Endodermal cell (in vitro differentiated cells): ENCODE measurements around the gene SLC66A2. TPM values are rescaled to one million over a fixed set of nuclear protein-coding genes. Genes with fewer than 3 reads are reported as not detected.

Experiments used
- DNase-seq: peaks from one replicate; pipeline ENCODE4 v3.0.0-alpha.2; 2017
- H3K27ac ChIP-seq: 2 replicates; pipeline ENCODE4 v1.5.1; 2013; ENCODE audit warnings: mild to moderate bottlenecking, low read depth, low read length, moderate library complexity
- H3K27me3 ChIP-seq: 2 replicates; pipeline ENCODE4 v1.6.1; 2013; ENCODE audit warnings: mild to moderate bottlenecking, low read length, moderate library complexity; ENCODE audit not compliant: insufficient read depth, control insufficient read depth, poor library complexity, severe bottlenecking
- H3K36me3 ChIP-seq: 2 replicates; pipeline ENCODE4 v1.7.0; 2013; ENCODE audit warnings: mild to moderate bottlenecking, low read length, moderate library complexity; ENCODE audit not compliant: control insufficient read depth, insufficient read depth
- H3K4me1 ChIP-seq: one replicate; pipeline ENCODE4 v1.7.0; 2013; ENCODE audit warnings: low read length; ENCODE audit not compliant: control insufficient read depth, insufficient read depth
- H3K4me3 ChIP-seq: 2 replicates; pipeline ENCODE4 v1.5.1; 2013; ENCODE audit warnings: mild to moderate bottlenecking, low read length, moderate library complexity
- H3K9ac ChIP-seq: 2 replicates; pipeline ENCODE4 v1.6.1; 2013; ENCODE audit warnings: mild to moderate bottlenecking, low read length, moderate library complexity; ENCODE audit not compliant: poor library complexity, severe bottlenecking; ENCODE audit errors: extremely low read depth
- H3K9me3 ChIP-seq: 2 replicates; pipeline ENCODE4 v1.6.1; 2013; ENCODE audit warnings: mild to moderate bottlenecking, low read length, moderate library complexity; ENCODE audit not compliant: control insufficient read depth
- H3K27ac Mint-ChIP-seq: 2 replicates; pipeline ENCODE4 v1.8.0; 2020; ENCODE audit warnings: mixed read lengths
- H3K27me3 Mint-ChIP-seq: 2 replicates; pipeline ENCODE4 v1.8.0; 2021; ENCODE audit warnings: mild to moderate bottlenecking, mixed read lengths; ENCODE audit not compliant: insufficient read depth
- H3K36me3 Mint-ChIP-seq: 2 replicates; pipeline ENCODE4 v1.8.0; 2020; ENCODE audit warnings: low read depth, mixed read lengths
- H3K4me1 Mint-ChIP-seq: 2 replicates; pipeline ENCODE4 v1.8.0; 2020; ENCODE audit warnings: mixed read lengths
- H3K4me3 Mint-ChIP-seq: 2 replicates; pipeline ENCODE4 v1.8.0; 2020; ENCODE audit warnings: mild to moderate bottlenecking, moderate library complexity, mixed read lengths
- H3K9me3 Mint-ChIP-seq: 2 replicates; pipeline ENCODE4 v1.8.0; 2020; ENCODE audit warnings: mild to moderate bottlenecking, mixed read lengths
- WGBS, 2 experiments: methylation state at CpG; one replicate each; pipeline versions ENCODE4 v1.1.5 to v1.1.7; 2013; ENCODE audit warnings: missing lambda C conversion rate in 2 of 2, mixed read lengths in 1 of 2; ENCODE audit not compliant: insufficient coverage in 1 of 2, insufficient read length in 1 of 2; 5-methylcytosine and 5-hydroxymethylcytosine counted together
- total RNA-seq, 2 donors: library from RNA; stranded (reverse); fragmentation: NEBNext Ultra II Directional in 1 of 2; extraction: Animal tissue kit (Norgen Biotek cat#: 25700) in 1 of 2; gene quantifications; 2 replicates in 1 of 2; 3 replicates in 1 of 2; pipeline ENCODE4 v1.2.1, GENCODE V29; 2021
- TF ChIP-seq, protein P1 (sequence below): fragments of 200-600 bp; sonication (generic); conservative IDR thresholded peaks from 2 replicates; pipeline ENCODE4 v1.5.0; 2021; ENCODE audit warnings: antibody characterized with exemption, mild to moderate bottlenecking

The SLC66A2 gene
- total RNA-seq, 2 donors from 2014 or later, result 30.3 to 32.4 TPM

DNA sequence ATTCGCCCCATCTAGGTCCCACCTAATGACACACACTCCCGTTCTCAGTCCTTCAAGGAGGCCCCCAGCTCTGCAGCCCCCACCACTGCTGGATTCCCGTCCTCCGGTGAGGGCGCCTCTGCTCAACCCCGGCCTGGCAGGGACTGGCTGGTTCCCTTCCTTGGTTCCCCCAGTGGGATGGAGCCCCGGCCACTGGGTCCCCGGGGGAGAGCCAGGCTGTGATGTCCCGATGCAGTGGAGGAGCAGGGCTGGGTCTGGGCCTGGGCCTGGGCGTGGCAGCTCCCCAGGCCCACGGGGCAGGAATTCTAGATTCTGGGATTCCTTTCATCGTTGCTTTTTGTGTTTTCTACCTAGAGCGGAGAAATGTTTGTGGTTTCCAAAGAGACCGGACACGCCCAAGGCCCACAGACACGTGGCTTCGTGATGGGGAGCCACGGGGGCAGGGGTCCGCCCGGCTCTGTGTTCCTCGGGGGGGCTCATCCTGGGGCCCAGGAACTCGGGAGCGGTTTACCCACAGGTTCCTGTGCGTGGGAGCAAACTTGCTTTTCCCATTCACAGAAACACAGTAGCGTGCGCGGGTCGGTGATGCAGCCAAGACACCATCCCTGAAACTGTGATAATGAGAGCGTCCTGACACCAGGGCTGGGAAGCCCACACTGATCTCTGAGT lies 67.0 kb downstream of the SLC66A2 start:
- peaks cover 10% of the 10 kb centered on the region for H3K9me3 Mint-ChIP-seq
- TF ChIP-seq, protein P1, sequence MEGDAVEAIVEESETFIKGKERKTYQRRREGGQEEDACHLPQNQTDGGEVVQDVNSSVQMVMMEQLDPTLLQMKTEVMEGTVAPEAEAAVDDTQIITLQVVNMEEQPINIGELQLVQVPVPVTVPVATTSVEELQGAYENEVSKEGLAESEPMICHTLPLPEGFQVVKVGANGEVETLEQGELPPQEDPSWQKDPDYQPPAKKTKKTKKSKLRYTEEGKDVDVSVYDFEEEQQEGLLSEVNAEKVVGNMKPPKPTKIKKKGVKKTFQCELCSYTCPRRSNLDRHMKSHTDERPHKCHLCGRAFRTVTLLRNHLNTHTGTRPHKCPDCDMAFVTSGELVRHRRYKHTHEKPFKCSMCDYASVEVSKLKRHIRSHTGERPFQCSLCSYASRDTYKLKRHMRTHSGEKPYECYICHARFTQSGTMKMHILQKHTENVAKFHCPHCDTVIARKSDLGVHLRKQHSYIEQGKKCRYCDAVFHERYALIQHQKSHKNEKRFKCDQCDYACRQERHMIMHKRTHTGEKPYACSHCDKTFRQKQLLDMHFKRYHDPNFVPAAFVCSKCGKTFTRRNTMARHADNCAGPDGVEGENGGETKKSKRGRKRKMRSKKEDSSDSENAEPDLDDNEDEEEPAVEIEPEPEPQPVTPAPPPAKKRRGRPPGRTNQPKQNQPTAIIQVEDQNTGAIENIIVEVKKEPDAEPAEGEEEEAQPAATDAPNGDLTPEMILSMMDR, result no peak
- no peak overlapping the region for H3K27ac Mint-ChIP-seq
- Histone ChIP-seq H3K27me3 (no peaks in the 10 kb centered on the region), H3K4me1 (no peaks in the 10 kb centered on the region), H3K9me3 (peaks cover 9% of the 10 kb centered on the region), H3K36me3 (no peaks in the 10 kb centered on the region), H3K4me3 (no peak overlapping the region), H3K27ac (no peak overlapping the region), H3K9ac (no peak overlapping the region)
- H3K4me1 Mint-ChIP-seq, result no peaks in the 10 kb centered on the region
- H3K4me3 Mint-ChIP-seq, result no peak overlapping the region
- WGBS, 2 experiments, result 87 to 91% methylated on average over 15 to 29 of the region's 29 CpGs
- no peaks in the 10 kb centered on the region for H3K36me3 Mint-ChIP-seq
- peaks cover 1% of the 10 kb centered on the region for H3K27me3 Mint-ChIP-seq
- no peak for DNase-seq

DNA sequence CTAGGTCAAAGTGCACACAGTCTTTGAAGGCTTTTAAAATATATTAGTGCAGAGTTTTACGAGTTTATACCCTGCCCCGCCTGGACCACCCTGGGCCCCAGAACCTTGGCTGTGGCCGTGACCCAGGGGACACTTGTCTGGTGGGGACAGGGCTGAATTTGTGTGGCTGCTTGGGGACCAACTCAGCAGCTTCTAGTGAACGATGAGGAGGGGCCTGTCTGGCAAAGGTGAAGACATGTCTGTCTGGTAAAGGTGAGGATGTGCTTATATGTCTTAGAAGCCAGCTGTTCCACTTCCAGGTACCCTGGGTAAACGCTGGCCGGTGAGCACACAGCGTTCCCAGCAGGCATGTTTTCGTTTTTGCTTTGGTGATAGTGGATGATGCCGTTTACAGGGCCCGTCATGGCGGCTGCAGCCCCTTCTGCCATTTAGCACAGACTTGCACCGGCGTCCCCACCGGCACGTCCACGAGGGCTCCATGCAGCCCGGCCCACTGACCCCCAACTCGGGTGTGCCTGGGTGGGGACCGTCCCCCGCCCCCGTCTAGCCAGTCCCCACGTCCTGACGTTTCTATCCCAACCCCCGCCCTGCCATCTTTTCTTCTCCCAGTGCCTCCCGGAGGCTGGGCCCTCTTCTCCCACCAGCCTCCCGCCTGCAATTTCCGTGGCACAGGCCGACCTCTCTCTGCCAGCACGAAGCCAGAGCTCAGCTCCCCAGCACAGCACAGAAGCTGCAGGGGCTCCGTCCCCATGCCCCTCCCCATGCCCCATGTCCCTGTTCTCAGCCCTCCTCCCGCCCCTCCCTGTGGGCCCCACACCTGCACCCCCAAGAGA lies 67.8 kb downstream of the SLC66A2 start:
- TF ChIP-seq, protein P1, result no peak
- Histone ChIP-seq H3K4me1 (no peaks in the 10 kb centered on the region), H3K9ac (no peak overlapping the region), H3K4me3 (no peak overlapping the region), H3K27ac (no peak overlapping the region), H3K27me3 (no peaks in the 10 kb centered on the region), H3K36me3 (no peaks in the 10 kb centered on the region), H3K9me3 (peaks cover 2% of the 10 kb centered on the region)
- Mint-ChIP-seq H3K4me3 (no peak overlapping the region), H3K36me3 (no peaks in the 10 kb centered on the region), H3K27ac (no peak overlapping the region), H3K27me3 (no peaks in the 10 kb centered on the region), H3K4me1 (no peaks in the 10 kb centered on the region), H3K9me3 (peaks cover 3% of the 10 kb centered on the region)
- peak; percentile 33 for DNase-seq
- WGBS, 2 experiments, result 91 to 94% methylated on average over 12 to 30 of the region's 31 CpGs

DNA sequence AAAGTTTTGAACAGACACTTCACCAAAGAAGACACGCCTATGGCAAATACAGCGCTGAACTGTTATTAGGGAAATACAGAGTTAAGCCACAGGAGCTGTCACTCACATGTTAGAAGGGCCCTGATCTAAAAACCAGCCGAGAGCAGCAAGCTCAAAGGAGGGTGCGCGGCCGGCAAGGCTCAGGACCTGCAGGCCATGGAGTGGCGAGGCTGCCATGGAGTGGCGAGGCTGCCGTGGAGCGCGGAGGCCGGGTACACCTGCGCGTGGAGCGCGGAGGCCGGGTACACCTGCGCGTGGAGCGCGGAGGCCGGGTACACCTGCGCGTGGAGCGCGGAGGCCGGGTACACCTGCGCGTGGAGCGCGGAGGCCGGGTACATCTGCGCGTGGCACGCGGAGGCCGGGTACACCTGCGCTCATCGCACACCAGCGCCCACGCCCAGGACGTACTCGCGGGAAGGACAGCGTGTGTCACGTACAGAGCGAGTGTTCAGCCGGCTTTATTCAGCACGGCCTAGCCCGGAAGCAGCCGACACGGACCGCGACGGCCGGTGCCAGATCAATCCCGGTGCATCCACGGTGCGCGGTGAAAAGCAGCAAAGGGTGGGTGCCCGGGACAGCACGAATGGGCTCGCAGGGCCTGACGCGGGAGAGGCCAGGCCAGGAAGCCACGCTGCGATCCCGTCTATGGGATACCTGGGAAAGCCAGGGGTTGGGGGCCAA lies 68.8 kb downstream of the SLC66A2 start:
- no peaks in the 10 kb centered on the region for H3K4me1 Mint-ChIP-seq
- Histone ChIP-seq H3K9me3 (no peaks in the 10 kb centered on the region), H3K27ac (no peak overlapping the region), H3K27me3 (no peaks in the 10 kb centered on the region), H3K36me3 (no peaks in the 10 kb centered on the region), H3K4me1 (no peaks in the 10 kb centered on the region), H3K9ac (no peak overlapping the region), H3K4me3 (no peak overlapping the region)
- H3K9me3 Mint-ChIP-seq, result no peaks in the 10 kb centered on the region
- TF ChIP-seq, protein P1, result no peak
- DNase-seq, result peak; percentile 32
- H3K4me3 Mint-ChIP-seq, result no peak overlapping the region
- WGBS, 2 experiments, result 95 to 97% methylated on average over 46 to 68 of the region's 68 CpGs
- H3K27ac Mint-ChIP-seq, result no peak overlapping the region
- no peaks in the 10 kb centered on the region for H3K27me3 Mint-ChIP-seq
- no peaks in the 10 kb centered on the region for H3K36me3 Mint-ChIP-seq
